Prostate gland (tissue), 2 donors: ENCODE data around the gene FCHO1. TPM values are rescaled to one million over a fixed set of nuclear protein-coding genes. Genes with fewer than 3 reads are reported as not detected.

ENCODE experiments used
- DNase-seq: peaks from one replicate; pipeline ENCODE4 v3.0.0-alpha.2; 2019; ENCODE audit warnings: low spot score
- H3K27ac ChIP-seq, 2 donors: fragments of 200-600 bp; sonication (generic); 2 replicates each; pipeline ENCODE4 v1.5.1; 2017 to 2019
- H3K27me3 ChIP-seq: fragments of 200-600 bp; sonication (generic); replicated peaks from 2 replicates; pipeline ENCODE4 v1.5.1; 2019; ENCODE audit not compliant: insufficient read depth
- H3K36me3 ChIP-seq, 2 donors: fragments of 200-600 bp; sonication (generic); 1 replicate in 1 of 2; 2 replicates in 1 of 2; pipeline versions ENCODE4 v1.5.1 to v1.8.1; 2017 to 2019
- H3K4me1 ChIP-seq: fragments of 200-600 bp; sonication (generic); replicated peaks from 2 replicates; pipeline ENCODE4 v1.5.1; 2019
- H3K4me3 ChIP-seq, 2 donors: fragments of 200-600 bp; sonication (generic); 2 replicates each; pipeline ENCODE4 v1.5.1; 2017 to 2019
- H3K9me3 ChIP-seq: fragments of 200-600 bp; sonication (generic); 2 replicates; pipeline ENCODE4 v1.5.1; 2017
- CTCF ChIP-seq, 4 experiments: fragments of 200-600 bp in 2 of 4; fragments of 450-650 bp in 2 of 4; sonication (generic) in 2 of 4; IDR thresholded peaks; 1 replicate in 3 of 4; 2 replicates in 1 of 4; pipeline ENCODE4 v1.5.1; 2016 to 2019; ENCODE audit warnings: antibody characterized with exemption in 4 of 4, mild to moderate bottlenecking in 2 of 4, moderate library complexity in 2 of 4
- POLR2A ChIP-seq: fragments of 450-650 bp; IDR thresholded peaks from one replicate; pipeline ENCODE4 v1.6.1; 2016; ENCODE audit warnings: antibody characterized with exemption, mild to moderate bottlenecking
- POLR2AphosphoS5 ChIP-seq: sonication (generic); formaldehyde crosslinking; IDR thresholded peaks from one replicate; pipeline ENCODE4 v1.6.1; 2017; ENCODE audit warnings: antibody characterized with exemption
- WGBS: methylation state at CpG from one replicate; pipeline ENCODE4 v1.1.5; 2018; 5-methylcytosine and 5-hydroxymethylcytosine counted together
- intact Hi-C: fragments of 100-400 bp; cut with DNase I; formaldehyde crosslinking; loops from one replicate; pipeline ENCODE4 v1.14.2; 2022
- total RNA-seq, 2 donors: library from RNA; depleted of rRNA; stranded (reverse); fragments of >200 nt; gene quantifications; one replicate each; pipeline ENCODE4 v1.1.0, GENCODE V29; 2016

Gene FCHO1
- total RNA-seq, 2 donors from 2014 or later: 1.3 to 10.7 TPM

GRCh38 chr19:17806945-17807344 is 55.7 kb downstream of the FCHO1 start:
- Histone ChIP-seq H3K4me1 (no peaks in the 10 kb centered on the region), H3K27ac (no peak overlapping the region), H3K4me3 (no peak overlapping the region), H3K36me3 (no peaks in the 10 kb centered on the region), H3K27me3 (no peaks in the 10 kb centered on the region), H3K9me3 (no peaks in the 10 kb centered on the region)
- DNase-seq: no peak
- intact Hi-C loops: no loop called here
- WGBS: 62% methylated on average over 3 of the region's 3 CpGs
- no peak for TF ChIP-seq POLR2AphosphoS5
- TF ChIP-seq POLR2A: no peak
- no peak for TF ChIP-seq CTCF (IDR thresholded peaks at IDR 0.05)

- WGBS: 65% methylated on average over 37 of the region's 38 CpGs
- H3K36me3 ChIP-seq: no peaks in the 10 kb centered on the region
- TF ChIP-seq POLR2A (no peak), POLR2AphosphoS5 (no peak), CTCF (IDR thresholded peaks at IDR 0.05) (no peak)
- intact Hi-C loops: no loop called here
- no peaks in the 10 kb centered on the region for H3K27me3 ChIP-seq
- H3K27ac ChIP-seq: no peak overlapping the region
- no peak for DNase-seq
- no peak overlapping the region for H3K4me3 ChIP-seq
- H3K9me3 ChIP-seq: no peaks in the 10 kb centered on the region
- H3K4me1 ChIP-seq: no peaks in the 10 kb centered on the region
Observed at GRCh38 chr19:17807731-17808316, 56.5 kb downstream of the FCHO1 start.

- no peak for TF ChIP-seq POLR2A
- no peak for TF ChIP-seq CTCF (IDR thresholded peaks at IDR 0.05)
- TF ChIP-seq POLR2AphosphoS5: no peak
- H3K36me3 ChIP-seq: no peaks in the 10 kb centered on the region
- H3K9me3 ChIP-seq: no peaks in the 10 kb centered on the region
- 94% methylated on average over 2 of the region's 2 CpGs for WGBS
- H3K27me3 ChIP-seq: no peaks in the 10 kb centered on the region
- H3K4me1 ChIP-seq: no peaks in the 10 kb centered on the region
- intact Hi-C loops: no loop called here
- DNase-seq: no peak
- H3K4me3 ChIP-seq: no peak overlapping the region
- no peak overlapping the region for H3K27ac ChIP-seq
Observed at GRCh38 chr19:17811103-17811502, 59.8 kb downstream of the FCHO1 start.

GRCh38 chr19:17811681-17812080 is 60.4 kb downstream of the FCHO1 start:
- Histone ChIP-seq H3K27me3 (no peaks in the 10 kb centered on the region), H3K36me3 (no peaks in the 10 kb centered on the region), H3K9me3 (no peaks in the 10 kb centered on the region), H3K27ac (no peak overlapping the region), H3K4me1 (no peaks in the 10 kb centered on the region), H3K4me3 (no peak overlapping the region)
- WGBS: 86% methylated on average over 20 of the region's 20 CpGs
- no peak for DNase-seq
- TF ChIP-seq POLR2A (no peak), CTCF (IDR thresholded peaks at IDR 0.05) (no peak), POLR2AphosphoS5 (no peak)
- intact Hi-C loops: no loop called here

GRCh38 chr19:17812099-17812498 is 60.8 kb downstream of the FCHO1 start:
- no peak for TF ChIP-seq POLR2A
- no peak for TF ChIP-seq POLR2AphosphoS5
- Histone ChIP-seq H3K4me1 (no peaks in the 10 kb centered on the region), H3K27ac (no peak overlapping the region), H3K36me3 (no peaks in the 10 kb centered on the region), H3K9me3 (no peaks in the 10 kb centered on the region), H3K27me3 (no peaks in the 10 kb centered on the region), H3K4me3 (no peak overlapping the region)
- no peak for DNase-seq
- WGBS: 67% methylated on average over 5 of the region's 5 CpGs
- intact Hi-C loops: no loop called here
